GM12892 (cell line): ENCODE data around the gene BRMS1.
"Not testable (repeated sequence)": the region's sequence is repeated elsewhere in the genome, so short reads cannot be mapped to it uniquely, and the experiment has no call there.

Experiments
- DNase-seq: peaks from one replicate; pipeline ENCODE4 v3.0.0; 2011; ENCODE audit not compliant: insufficient read length
- FAIRE-seq: peaks from 2 replicates; lab custom pipeline; 2011; peaks lifted over from hg19 to GRCh38; lab: Jason Lieb, UNC
- POLR2A ChIP-seq: IDR thresholded peaks from 2 replicates; pipeline ENCODE4 v1.6.1; 2011; ENCODE audit warnings: low read depth, low read length, control low read depth
- POLR2AphosphoS5 ChIP-seq: IDR thresholded peaks from 2 replicates; pipeline ENCODE4 v1.6.1; 2011; ENCODE audit warnings: low read depth, low read length, control low read depth
- TAF1 ChIP-seq: IDR thresholded peaks from 2 replicates; pipeline ENCODE4 v1.6.1; 2011; ENCODE audit warnings: low read depth, mild to moderate bottlenecking, control low read depth, low read length, borderline replicate concordance

The BRMS1 gene

DNA sequence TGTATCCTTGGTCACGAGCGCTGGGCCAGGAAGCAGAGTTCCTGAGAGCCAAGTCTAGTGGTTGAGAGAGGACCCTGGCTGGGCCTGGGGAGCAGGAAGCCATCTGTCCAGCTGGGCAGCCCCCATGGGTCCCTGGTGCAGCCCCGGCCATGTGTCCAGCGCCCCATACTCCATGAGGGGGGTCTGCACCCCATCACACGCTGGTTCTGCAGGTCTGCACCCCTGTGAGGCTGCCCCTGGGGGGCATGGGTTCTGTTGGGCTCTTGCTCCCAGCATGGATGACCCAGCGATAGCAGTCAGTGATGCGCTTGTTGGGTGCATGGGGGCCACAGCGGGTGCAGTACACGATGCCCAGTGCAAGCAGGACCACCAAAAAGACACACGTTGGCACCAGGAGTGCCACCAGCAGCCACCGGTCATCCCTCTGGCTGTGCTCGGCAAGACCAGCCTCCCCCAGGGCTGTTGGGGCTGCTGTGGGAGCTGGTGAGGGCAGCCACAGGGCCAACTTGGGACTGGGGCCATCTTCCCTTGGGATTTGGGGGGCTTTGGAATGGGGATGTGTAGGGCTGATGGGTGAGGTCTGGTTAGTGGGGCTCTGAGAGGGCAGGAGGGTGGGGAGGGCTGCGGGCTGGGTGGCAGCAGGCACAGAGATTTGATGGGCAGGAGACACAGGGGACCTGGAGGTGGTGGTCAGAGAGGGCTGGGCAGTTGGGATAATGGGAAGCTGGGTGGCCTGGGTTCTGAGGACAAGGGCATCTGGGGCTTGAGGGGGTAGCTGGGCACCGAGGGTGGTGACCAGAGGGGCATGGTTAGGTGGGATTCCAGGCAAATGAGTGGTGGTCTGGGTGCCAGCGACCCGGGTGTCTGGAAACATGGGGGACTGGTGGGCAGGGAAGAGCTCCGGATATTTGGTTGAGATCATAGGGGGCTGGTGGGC is 30.1 kb downstream of the BRMS1 start:
- TF ChIP-seq POLR2AphosphoS5, result no peak
- TF ChIP-seq POLR2A, result no peak
- no peak for TF ChIP-seq TAF1
- FAIRE-seq (no peak), DNase-seq (no peak)

DNA sequence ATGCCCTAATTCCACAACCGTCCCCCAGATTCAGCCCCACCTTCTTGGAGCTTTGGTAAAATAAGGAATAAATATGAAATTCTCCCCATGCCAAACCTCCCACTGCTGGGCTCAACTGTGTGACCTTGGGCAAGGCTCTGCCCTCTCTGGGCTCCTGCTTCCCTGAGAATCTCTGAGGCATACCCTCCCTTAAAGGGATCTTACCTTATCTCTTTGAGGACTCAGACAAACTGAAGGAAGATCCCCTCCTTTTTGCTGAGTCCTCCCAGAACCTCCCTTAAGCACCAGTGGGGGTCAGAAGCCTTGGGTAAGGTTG is 30.8 kb downstream of the BRMS1 start:
- DNase-seq (no peak), FAIRE-seq (no peak)
- TF ChIP-seq POLR2AphosphoS5 (no peak), POLR2A (no peak), TAF1 (no peak)

DNA sequence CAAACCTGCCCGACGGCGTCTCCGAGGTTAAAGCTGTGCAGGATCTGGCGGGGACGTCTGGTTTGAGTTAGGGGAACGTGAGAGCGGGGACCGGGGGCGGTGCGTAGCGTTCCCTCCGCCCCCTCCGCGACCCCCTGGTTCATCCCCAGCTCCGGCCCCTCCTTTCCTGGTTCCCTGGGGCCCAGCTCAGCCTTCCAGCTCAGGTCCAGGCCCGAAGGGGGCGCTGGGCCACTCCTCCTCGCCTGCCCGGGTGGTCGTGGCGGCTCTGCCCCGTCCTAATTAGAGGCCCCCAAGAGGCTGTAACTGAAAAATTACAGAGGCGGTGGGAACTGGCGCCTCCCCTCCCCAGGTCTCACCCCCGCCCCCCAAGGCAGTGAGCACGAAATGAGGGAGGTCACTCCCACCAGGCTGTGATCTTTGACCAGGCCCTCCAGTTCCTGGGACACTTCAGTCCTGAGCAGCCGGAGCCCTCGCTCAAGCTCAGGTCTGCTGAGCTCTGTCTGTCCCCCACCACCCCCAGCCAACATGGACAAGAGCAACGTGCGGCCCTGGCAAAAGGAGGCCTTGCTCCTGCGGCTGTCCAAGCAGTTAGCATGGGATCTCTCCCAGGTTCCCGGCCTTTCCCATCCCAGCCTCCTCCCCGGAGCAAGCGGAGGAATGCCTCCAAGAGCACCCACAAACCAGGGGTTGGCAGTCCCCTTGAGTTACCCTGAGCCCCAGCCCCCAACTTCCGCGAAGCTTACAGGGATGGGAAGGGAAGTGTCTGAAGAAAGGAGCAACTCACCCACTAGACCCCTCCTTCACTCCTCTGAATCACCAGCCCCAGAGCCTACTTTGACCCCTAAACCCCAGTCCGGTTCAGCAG is 31.4 kb downstream of the BRMS1 start:
- FAIRE-seq (no peak), DNase-seq (no peak)
- TF ChIP-seq POLR2A (no peak), TAF1 (no peak), POLR2AphosphoS5 (no peak)

DNA sequence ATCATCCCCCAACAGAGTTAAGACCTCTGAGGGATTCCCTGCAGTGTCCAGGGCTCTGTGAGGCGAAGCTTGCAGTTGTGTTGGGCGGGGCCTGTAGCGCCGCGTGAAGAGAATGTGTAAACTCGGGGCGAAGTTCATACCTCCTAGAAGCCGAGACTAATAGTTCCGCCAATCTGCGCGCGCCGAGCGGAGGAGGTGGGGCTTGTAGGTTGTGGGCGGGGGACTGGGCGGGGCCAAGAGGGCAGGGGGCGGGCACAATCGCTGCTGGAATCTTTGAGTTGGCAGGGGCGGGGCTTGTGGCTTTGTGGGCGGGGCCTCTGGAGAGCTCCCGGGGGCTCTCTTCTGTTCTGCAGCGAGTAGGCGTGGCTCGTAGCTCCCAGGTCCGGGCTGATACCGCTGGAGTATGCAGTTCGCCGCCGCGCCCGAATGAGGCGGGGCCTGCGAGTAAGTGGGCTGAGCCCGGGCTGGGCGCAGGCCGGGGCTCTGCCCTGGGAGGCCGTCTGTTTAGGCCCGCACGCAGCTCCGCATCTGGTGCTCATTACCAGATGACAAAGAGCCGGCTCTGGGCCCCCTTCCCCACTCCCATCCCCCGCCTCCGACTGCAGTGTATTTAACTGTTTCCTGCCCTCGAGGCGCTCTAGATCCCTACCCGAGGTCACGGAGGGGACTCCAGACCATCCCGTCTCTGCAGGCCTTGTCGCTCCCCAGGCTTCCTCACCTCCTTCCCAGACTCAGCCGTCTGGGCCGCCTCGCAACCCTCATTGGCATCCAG is 32.2 kb downstream of the BRMS1 start:
- peak; percentile 97 for DNase-seq
- no peak for TF ChIP-seq TAF1
- TF ChIP-seq POLR2A, result no peak
- no peak for TF ChIP-seq POLR2AphosphoS5
- no peak for FAIRE-seq

DNA sequence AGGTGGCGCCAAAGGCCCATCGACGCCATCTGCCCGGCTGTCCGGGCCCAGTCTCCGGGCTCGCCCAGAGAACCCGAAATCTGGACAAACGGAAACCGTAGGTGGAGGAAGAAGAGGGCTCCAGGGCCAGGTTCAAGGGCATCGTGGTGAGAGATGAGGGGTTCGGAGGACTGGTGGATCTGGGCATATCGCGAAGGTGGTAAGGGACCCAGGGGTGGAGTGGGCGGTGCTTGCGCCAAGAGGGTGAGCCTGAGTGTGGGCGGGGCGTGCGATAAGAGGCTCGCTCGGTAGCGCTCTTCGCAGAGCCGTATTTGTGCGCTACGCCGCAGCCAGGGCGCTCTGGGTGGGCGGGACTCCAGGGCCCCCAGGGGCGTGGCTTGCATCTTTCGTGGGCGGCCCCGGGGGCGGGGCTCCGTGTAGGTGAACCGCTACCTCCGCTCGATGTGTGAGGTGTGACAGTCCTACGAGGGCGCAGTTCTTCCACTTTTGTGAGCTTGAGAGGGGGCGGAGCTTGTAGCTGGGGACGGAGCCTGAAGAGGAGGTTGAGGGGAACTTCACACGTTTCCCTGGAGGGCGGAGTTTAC is 32.8 kb downstream of the BRMS1 start:
- FAIRE-seq, result peak; percentile 99
- DNase-seq, result peak; percentile 93
- TF ChIP-seq POLR2A, result no peak

DNA sequence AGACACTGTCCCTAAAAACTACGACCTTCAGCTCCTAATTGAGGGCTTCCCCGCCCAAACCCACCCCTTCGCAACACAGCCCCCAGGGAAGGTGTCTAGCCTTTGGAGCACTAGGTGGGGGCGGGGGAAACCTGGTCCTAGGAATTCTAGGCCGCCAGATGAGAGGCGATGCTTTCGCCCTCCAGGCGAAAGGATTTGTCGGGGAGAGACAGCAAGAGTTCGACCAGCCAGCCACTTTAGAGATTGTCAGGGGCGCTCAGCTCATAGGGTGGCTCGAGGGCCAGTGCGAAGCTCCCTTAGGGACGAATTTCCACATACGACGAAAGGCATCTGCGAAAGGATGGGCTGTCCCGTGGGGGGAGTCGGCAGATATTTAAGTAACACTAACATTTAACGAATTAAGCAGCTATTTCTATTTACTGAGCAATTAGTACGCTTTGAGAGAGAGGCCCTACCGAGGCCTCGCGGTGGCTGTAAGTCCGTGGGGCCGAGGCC is 33.4 kb downstream of the BRMS1 start:
- no peak for FAIRE-seq
- TF ChIP-seq POLR2AphosphoS5 (no peak), TAF1 (no peak), POLR2A (no peak)

DNA sequence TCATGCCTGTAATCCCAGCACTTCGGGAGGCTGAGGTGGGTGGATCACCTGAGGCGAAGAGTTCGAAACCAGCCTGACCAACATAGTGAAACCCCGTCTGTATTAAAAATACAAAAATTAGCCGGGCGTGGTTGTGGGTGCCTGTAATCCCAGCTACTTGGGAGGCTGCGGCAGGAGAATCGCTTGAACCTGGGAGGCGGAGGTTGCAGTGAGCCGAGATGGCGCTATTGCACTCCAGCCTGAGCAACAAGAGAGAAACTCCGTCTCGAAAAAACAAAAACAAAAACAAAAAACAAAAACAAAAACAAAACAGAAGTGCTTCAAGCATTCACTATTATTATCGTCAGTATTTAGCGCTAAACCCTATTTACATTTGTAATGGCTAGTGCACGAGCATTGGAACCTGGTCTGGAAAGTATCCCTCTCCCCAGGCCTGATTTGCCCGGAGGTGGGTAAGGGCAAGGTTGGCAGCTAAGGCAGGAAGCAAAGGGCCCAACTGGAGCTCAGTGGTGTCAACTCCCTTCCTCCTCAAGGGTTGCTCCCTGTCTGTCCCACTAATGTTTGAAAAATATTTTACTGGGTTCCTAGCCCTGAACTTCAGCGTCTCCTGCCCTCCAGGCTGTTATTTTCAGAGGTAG is 34.0 kb downstream of the BRMS1 start:
- not testable (repeated sequence) for FAIRE-seq, DNase-seq

More for the DNA sequence above, 33.4 kb downstream of the BRMS1 start:
- DNase-seq, result no peak

DNA sequence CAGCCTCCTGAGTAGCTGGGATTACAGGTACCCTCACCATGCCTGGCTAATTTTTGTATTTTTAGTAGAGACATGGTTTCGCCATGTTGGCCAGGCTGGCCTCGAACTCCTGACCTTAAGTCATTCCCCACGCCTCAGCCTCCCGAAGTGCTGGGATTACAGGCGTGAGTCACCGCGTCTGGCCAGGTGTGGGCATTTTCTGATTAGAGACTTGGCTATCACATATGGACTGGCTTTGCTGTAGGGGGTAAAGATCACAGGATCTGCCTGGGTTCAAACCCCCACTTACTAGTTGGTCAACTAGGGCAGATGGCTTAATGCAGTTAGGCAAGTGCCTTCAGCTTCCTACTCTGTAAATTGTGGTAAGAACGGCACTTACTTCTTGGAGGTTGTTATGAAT is 34.6 kb downstream of the BRMS1 start:
- no peak for FAIRE-seq
- DNase-seq, result no peak
- no peak for TF ChIP-seq TAF1
- TF ChIP-seq POLR2AphosphoS5, result no peak
- no peak for TF ChIP-seq POLR2A

DNA sequence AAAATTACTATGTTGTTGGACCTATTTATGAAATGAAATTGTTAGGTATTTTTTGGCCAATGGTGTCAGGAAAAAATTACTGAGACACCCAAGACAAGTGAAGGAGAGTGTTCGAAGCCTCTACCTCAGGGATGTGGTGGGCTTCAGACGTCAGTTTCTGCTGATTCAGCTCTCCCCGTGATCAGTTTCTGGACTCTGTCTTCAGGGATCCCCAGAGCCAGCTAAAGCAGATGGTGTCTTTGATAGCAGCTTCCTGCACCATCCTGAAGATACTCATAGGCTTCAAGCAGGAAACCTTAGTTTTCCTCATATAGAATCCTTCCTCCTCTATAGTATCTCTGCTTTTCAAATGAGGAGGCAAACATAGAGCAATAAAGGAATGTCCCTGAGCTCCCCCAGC is 35.4 kb downstream of the BRMS1 start:
- TF ChIP-seq POLR2A (no peak), TAF1 (no peak), POLR2AphosphoS5 (no peak)
- FAIRE-seq, result no peak
- DNase-seq, result no peak

DNA sequence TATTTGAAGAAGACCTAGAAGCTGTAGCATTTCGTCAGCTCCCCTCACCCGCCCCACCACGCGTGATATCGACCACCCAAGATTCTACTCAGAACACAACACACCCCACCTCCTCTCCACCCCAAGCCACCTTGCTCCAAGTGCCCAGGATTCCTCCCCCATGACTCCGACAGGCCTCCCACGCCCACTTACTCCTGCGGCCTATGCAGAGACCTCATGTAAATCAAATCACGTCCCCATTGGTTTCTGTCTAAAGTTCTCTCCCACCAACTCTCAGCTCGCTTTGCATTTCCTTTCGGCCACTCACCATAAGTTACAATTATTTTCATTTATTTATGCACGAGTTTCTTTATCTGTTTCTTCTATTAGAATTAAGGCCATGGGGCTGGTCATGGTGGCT is 42.2 kb downstream of the BRMS1 start:
- no peak for DNase-seq
- FAIRE-seq, result no peak
- TF ChIP-seq POLR2A (no peak), TAF1 (no peak), POLR2AphosphoS5 (no peak)

DNA sequence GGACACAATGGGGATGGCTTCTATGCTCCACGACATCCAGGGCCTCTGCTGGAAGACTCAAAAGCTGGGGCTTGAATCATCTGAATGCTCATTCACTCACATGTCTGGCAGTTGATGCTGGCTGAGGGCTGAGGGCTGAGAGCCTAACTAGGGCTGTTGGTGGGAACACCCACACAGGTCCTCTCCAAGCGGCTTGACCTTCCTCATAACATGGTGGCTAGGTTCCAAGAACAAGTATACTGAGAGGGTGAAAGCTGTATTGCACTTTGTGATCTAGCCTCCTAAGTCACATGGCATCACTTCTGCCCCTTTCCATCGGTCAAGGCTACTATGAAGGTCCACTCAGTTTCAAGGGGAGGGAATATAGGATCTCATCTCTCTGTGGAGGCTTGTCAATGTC is 45.7 kb downstream of the BRMS1 start:
- no peak for FAIRE-seq
- TF ChIP-seq POLR2A (no peak), TAF1 (no peak), POLR2AphosphoS5 (no peak)
- no peak for DNase-seq

DNA sequence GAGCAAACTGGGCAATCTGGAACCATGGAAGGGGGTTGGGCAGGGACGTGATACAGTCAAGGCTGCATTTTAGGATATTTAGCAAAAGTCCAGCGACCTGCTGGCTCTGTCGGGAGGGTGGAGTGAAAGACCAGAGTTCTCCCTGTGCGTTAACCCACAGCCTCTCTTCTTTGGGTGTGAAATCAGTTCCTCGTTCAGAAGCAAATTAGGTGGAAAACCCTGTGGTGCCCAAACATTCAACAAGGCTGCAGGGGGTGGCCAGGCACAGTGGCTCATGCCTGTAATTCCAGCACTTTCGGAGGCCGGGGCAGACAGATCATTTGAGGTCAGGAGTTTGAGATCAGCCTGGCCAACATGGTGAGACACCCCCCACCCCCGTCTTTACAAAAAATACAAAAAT is 47.3 kb downstream of the BRMS1 start:
- FAIRE-seq, result no peak
- TF ChIP-seq POLR2A (no peak), POLR2AphosphoS5 (no peak), TAF1 (no peak)
- DNase-seq, result no peak
